ES-I3 (cell line): ENCODE measurements around the gene EIF4G3.
"Not testable (repeated sequence)": the region's sequence is repeated elsewhere in the genome, so short reads cannot be mapped to it uniquely, and the experiment has no call there.

ENCODE experiments used
- H3K36me3 ChIP-seq: 2 replicates; pipeline ENCODE4 v1.6.1; 2013; ENCODE audit warnings: mild to moderate bottlenecking, low read length, control low read depth, moderate library complexity; ENCODE audit not compliant: insufficient read depth
- H3K4me1 ChIP-seq: 2 replicates; pipeline ENCODE4 v1.6.1; 2013; ENCODE audit warnings: mild to moderate bottlenecking, control low read depth, low read length; ENCODE audit not compliant: insufficient read depth
- H3K9ac ChIP-seq: 2 replicates; pipeline ENCODE4 v1.6.1; 2013; ENCODE audit warnings: low read depth, mild to moderate bottlenecking, low read length, moderate library complexity
- H3K9me3 ChIP-seq: 2 replicates; pipeline ENCODE4 v1.6.1; 2013; ENCODE audit warnings: mild to moderate bottlenecking, low read length, moderate library complexity; ENCODE audit not compliant: control insufficient read depth, insufficient read depth

EIF4G3 gene

GRCh38 chr1:20882837-20883236 is 293.9 kb downstream of the EIF4G3 start:
- Histone ChIP-seq H3K4me1 (peaks cover 6% of the 10 kb centered on the region; the same call in 1 of the 2 replicates), H3K36me3 (no peaks in the 10 kb centered on the region), H3K9ac (no peak overlapping the region), H3K9me3 (no peaks in the 10 kb centered on the region)

- Histone ChIP-seq H3K36me3 (no peaks in the 10 kb centered on the region), H3K4me1 (peaks cover 3% of the 10 kb centered on the region; the same call in 1 of the 2 replicates), H3K9ac (no peak overlapping the region)
Observed at GRCh38 chr1:20878799-20879198, 297.9 kb downstream of the EIF4G3 start.

DNA sequence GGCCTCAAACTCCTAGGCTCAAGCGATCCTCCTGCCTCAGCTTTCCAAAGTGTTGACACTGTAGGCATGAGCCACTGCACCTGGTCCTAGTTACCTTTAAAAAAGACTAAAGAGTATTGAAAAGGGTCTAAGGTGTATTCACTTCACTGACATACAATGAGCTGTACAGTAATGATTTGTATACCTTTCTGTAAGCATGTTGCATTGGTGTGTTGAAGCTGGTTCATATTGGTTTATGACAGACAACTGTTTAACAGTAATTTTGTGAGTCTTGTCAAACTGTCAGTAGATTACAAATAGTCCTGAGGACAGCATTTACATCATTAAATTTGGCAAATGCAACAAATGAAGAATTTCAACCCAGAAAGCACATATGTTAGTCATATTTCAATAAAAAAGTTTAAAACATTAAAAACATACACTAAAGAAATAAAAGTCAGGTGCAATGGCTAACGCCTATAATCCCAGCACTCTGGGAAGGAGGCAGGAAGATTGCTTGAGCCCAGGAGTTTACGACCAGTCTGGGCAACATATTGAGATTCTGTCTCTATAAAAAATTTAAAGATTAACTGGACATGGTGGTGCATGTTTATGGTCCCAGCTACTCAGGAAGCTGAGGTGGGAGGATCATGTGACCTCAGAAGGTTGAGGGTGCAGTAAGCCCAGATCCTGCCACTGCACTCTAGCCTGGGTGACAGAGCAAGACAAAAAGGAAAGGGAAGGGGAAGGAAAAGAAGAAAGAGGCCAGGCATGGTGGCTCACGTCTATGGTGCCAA is 301.3 kb downstream of the EIF4G3 start:
- H3K9me3 ChIP-seq: no peaks in the 10 kb centered on the region
- no peaks in the 10 kb centered on the region for H3K4me1 ChIP-seq
- H3K9ac ChIP-seq: no peak overlapping the region
- H3K36me3 ChIP-seq: no peaks in the 10 kb centered on the region

More at GRCh38 chr1:20878799-20879198, 297.9 kb downstream of the EIF4G3 start:
- H3K9me3 ChIP-seq: no peaks in the 10 kb centered on the region

GRCh38 chr1:20873311-20873710 is 303.4 kb downstream of the EIF4G3 start:
- H3K9me3 ChIP-seq: no peaks in the 10 kb centered on the region
- no peak overlapping the region for H3K9ac ChIP-seq
- H3K4me1 ChIP-seq: no peaks in the 10 kb centered on the region
- H3K36me3 ChIP-seq: no peaks in the 10 kb centered on the region

GRCh38 chr1:20871419-20871818 is 305.3 kb downstream of the EIF4G3 start:
- Histone ChIP-seq H3K9ac (no peak overlapping the region), H3K9me3 (no peaks in the 10 kb centered on the region), H3K4me1 (no peaks in the 10 kb centered on the region), H3K36me3 (no peaks in the 10 kb centered on the region)

DNA sequence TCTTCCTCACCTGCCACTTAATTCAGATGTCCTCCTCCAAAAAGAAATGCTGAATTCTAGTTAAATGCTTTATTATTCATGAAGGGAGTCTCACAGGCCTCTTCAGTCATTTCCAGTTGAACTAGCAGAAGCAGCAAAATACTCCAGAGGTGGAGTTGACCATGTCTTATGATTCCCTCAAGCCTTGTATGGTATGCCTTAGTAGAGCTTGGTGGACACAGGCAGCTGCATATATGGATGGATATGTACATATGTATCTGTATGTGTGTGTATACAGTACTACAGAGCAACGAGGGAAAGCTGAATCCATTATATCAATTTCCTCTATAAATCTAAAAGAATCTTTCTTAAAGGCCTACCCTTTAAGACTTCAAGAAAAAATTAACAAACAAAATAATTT is 306.0 kb downstream of the EIF4G3 start:
- Histone ChIP-seq H3K9ac (no peak overlapping the region), H3K9me3 (no peaks in the 10 kb centered on the region), H3K4me1 (no peaks in the 10 kb centered on the region), H3K36me3 (no peaks in the 10 kb centered on the region)

GRCh38 chr1:20868263-20868662 is 308.4 kb downstream of the EIF4G3 start:
- H3K36me3 ChIP-seq: peaks cover 4% of the 10 kb centered on the region; the same call in 1 of the 2 replicates
- H3K4me1 ChIP-seq: no peaks in the 10 kb centered on the region
- no peaks in the 10 kb centered on the region for H3K9me3 ChIP-seq
- no peak overlapping the region for H3K9ac ChIP-seq

GRCh38 chr1:20867847-20868246 is 308.9 kb downstream of the EIF4G3 start:
- peaks cover 8% of the 10 kb centered on the region; the same call in 1 of the 2 replicates for H3K36me3 ChIP-seq
- H3K9ac ChIP-seq: no peak overlapping the region
- H3K9me3 ChIP-seq: no peaks in the 10 kb centered on the region
- no peaks in the 10 kb centered on the region for H3K4me1 ChIP-seq

GRCh38 chr1:20867062-20867461 is 309.6 kb downstream of the EIF4G3 start:
- no peak overlapping the region for H3K9ac ChIP-seq

DNA sequence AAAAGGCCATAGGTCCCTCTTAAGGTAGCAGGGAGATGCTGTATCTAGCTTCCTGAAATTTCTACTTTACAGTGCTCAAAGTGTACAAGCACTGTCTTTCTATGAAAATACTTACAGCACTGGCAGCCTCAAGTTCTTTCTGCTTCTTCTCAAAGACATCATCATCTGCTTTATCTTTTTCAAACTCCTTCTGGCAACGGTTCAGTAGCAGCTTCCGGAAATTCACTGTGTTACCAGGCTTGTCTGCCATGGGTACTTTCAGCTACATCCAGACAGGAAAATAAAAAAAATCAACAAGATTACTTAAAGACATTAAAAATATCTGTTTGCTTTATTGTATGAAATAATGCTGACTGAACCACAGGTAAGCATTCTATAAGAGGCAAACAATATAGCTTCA is 311.7 kb downstream of the EIF4G3 start:
- no peaks in the 10 kb centered on the region for H3K9me3 ChIP-seq
- no peak overlapping the region for H3K9ac ChIP-seq
- no peaks in the 10 kb centered on the region for H3K4me1 ChIP-seq
- H3K36me3 ChIP-seq: peaks cover 11% of the 10 kb centered on the region; the same call in 1 of the 2 replicates

More at GRCh38 chr1:20867062-20867461, 309.6 kb downstream of the EIF4G3 start:
- H3K9me3 ChIP-seq: no peaks in the 10 kb centered on the region
- H3K36me3 ChIP-seq: peaks cover 11% of the 10 kb centered on the region; the same call in 1 of the 2 replicates
- no peaks in the 10 kb centered on the region for H3K4me1 ChIP-seq

- Histone ChIP-seq H3K36me3 (peaks cover 2% of the 10 kb centered on the region; the same call in 1 of the 2 replicates), H3K9me3 (no peaks in the 10 kb centered on the region), H3K4me1 (no peaks in the 10 kb centered on the region), H3K9ac (no peak overlapping the region)
Observed at GRCh38 chr1:20854529-20854928, 322.2 kb downstream of the EIF4G3 start.

DNA sequence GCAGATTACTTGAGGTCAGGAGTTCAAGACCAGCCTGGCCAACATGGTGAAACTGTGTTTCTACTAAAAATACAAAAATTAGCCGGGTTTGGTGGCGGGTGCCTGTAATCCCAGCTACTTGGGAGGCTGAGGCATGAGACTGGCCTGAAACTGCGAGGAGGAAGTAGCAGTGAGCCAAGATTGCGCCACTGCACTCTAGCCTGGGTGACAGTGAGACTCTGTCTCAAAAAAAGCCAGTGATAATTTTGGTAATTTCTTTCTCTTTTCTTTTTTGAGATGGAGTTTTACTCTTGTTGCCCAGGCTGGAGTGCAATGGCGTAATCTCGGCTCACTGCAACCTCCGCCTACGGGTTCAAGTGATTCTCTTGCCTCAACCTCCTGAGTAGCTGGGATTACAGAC is 324.9 kb downstream of the EIF4G3 start:
- H3K9ac ChIP-seq, H3K36me3 ChIP-seq, H3K9me3 ChIP-seq, H3K4me1 ChIP-seq: not testable (repeated sequence)

DNA sequence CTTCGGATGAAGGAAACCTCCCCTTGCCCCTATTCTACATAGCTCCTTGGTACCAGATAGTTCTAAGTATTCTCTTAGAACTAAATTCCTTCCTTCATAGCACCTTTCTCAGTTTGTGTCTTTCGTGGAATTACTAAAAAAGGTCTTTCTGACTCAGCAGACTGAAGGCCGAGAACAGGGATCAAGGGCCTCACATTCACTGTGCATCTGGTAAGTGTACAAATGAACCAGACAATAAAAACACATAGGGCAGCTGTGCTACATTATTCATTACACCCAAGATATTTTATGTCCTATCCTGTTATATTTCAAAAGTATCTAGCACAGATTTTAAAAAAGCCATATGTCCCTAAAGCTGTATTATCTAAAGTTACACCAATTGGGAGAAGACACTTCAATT is 326.7 kb downstream of the EIF4G3 start:
- H3K36me3 ChIP-seq: no peaks in the 10 kb centered on the region; the same call in none of the 2 replicates
- no peak overlapping the region for H3K9ac ChIP-seq
- H3K4me1 ChIP-seq: no peaks in the 10 kb centered on the region
- H3K9me3 ChIP-seq: no peaks in the 10 kb centered on the region

- H3K4me1 ChIP-seq: no peaks in the 10 kb centered on the region
- H3K9me3 ChIP-seq: no peaks in the 10 kb centered on the region
- H3K36me3 ChIP-seq: no peaks in the 10 kb centered on the region; the same call in none of the 2 replicates
- H3K9ac ChIP-seq: no peak overlapping the region
Observed at GRCh38 chr1:20849100-20849499, 327.6 kb downstream of the EIF4G3 start.

DNA sequence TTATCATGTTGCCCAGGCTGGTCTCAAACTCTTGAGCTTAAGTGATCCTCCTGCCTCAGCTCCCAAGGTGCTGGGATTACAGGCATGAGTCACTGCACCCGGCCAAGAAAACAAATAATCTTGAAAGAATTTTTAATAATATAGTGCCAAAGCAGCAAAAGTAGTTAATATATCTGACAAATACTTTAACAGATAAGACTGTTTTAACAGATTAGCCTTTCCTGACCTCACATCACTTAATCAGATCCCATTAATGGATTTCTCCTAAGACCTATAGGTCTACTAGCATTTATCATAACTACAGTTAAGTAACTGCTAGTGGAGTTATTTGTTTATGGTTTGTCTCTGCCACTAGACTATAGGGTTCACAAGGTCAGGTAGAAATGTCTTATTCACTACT is 328.5 kb downstream of the EIF4G3 start:
- Histone ChIP-seq H3K4me1 (no peaks in the 10 kb centered on the region), H3K9ac (no peak overlapping the region), H3K36me3 (peaks cover 3% of the 10 kb centered on the region), H3K9me3 (no peaks in the 10 kb centered on the region)
